Bronchus fibroblast of lung (primary cell): ENCODE measurements around the gene TREML2. TPM values are rescaled to one million over a fixed set of nuclear protein-coding genes. Genes with fewer than 3 reads are reported as not detected.

Source experiments
- total RNA-seq: library from RNA; depleted of rRNA; stranded (reverse); fragments of >200 nt; gene quantifications from 2 replicates; pipeline ENCODE4 v1.2.3, GENCODE V29; 2015

TREML2 gene, protein sequence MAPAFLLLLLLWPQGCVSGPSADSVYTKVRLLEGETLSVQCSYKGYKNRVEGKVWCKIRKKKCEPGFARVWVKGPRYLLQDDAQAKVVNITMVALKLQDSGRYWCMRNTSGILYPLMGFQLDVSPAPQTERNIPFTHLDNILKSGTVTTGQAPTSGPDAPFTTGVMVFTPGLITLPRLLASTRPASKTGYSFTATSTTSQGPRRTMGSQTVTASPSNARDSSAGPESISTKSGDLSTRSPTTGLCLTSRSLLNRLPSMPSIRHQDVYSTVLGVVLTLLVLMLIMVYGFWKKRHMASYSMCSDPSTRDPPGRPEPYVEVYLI
- total RNA-seq = not detected in 2 replicates

DNA sequence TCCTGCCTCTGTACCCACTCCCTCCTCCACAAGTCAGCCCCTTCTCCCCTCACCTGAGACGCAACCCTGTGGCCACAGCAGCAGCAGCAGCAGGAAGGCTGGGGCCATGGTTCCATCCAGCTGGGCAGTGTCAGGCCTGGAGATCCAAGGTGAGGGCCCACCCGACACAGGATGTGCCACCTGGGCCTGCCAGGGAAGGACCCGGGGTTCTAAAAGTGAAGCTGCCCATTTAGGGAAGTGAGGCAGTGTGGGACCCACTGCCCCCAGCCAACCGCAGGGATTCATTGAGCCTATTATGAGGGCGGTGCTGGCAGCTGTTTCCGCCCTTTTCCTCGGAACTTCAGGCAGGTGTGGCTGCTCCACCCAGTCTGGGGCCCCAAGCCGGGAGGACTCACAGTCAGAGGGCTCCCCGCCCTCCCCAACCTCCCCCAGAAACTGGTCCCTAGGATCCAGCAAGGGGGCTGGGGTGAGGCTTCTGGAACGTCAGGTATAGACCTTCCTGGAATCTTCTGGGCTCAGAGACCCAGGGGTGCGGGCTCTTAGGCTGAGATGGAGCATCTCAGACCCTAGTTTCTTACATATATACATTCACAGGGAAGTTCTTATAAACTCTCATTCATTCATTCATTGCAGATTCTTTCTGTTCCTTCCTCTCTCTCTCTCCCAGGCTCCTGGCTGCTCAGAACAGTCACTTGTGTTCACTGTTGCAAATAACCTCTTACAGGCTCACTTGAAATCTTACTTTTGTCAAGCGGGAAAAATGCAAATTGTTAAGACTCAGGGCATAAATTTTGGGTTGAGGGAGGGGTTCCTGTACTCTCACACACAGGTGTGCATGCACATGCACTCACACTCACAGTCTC lies at the start of gene TREML2:
TREML2 (minus strand) TSS at position 249 of the 863 bp plus-strand sequence; CDS start at position 108, 141 bp downstream.

DNA sequence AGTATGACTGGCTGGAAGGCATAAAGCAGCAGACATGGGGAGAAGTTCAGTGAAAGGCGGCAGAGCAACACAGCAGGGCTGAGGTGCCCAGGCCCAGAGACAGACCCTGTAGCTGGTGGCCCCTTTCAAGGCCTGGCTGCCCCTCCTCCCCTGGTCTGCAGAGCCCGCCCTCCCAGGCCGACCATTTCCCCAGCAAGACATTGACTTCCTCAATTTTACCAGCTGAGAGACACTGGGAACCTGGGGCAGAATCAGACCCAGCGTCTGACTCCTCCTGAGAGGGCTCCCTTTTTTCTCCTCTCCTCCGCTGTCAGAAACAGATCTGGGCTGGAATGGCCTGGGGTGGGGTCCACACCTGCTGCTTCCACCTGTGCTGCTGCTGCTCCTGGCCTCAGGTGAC lies 27.1 kb upstream of the TREML2 start, which contains the start of gene TREML4:
TREML4 (plus strand) TSS at position 254 of the 400 bp plus-strand sequence; CDS start at position 333, 79 bp downstream.

DNA sequence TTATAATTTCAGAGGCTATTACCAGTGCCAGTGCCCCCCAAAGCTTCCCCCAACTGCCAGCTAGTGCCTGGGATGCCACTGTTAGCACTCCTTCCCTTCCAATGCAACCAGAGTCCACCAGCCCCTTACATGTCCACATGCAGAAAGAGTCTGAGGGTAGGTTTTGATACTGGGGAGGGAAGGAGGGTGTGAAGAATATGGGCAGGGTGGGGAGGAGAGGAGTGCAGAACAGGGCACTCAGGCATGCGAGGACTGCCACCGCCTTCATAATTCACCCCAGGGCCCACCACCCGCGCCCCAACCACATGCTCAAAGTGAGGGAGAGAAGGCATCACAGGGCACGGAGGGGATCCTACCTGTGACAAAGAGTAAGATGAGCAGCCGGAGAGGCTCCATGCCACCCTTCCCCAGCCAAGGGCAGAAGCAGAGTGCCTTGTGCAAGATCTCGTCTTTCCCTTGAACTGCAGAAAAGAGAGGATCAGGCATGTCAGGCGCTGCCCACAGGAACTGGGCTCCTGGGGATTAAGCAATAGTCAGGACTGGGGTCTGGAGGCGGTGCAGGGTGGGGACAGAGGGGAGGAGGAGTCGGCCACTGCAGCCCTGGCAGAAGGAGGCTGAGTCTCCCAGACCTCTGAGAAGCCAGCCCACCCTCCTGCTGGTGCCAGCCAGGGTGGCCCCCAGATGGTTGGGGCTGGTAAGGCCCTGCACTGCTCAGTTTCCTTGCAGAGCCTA lies 38.1 kb downstream of the TREML2 start, which contains the start of gene TREM2:
TREM2 (minus strand) TSS at position 430 of the 732 bp plus-strand sequence; CDS start at position 396, 34 bp downstream.

DNA sequence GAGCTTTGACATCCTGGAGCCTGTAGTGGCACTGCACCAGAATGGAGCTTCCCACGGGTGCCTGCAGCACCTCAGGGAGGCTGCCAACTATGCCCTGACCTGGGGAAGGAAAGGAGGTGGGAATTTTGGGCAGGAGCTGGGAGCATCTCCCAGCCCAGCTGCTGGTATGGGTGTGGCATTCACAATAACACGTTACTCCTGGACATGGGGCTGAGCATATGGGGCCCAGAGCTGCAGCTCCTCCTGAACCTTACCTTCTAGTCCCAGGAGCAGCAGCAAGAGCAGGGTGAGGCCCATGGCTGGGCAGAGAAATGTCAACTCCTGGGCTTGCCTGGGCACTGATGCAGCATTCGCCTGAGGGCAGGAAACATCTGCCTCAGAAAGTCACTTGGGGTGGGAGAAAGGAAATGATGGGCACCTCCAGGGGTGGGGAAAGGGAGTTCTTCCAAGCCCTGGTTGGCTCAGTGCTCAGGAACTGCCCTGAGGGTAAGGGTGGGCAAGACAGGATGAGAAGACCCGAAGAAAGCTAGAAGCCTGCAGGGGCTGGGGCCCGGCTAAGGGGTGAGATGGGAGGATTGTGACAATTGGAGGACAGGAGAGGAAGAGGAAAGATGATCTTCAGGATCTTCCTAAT lies 46.8 kb downstream of the TREML2 start, which contains the start of gene TREML1:
TREML1 (minus strand) TSS at position 356 of the 634 bp plus-strand sequence; CDS start at position 297, 59 bp downstream.

Other genes with a start within 250 kb of the TREML2 start
- gene UNC5CL, start 161.9 kb downstream of the TREML2 start, total RNA-seq = under 0.01 and 0.15 TPM in 2 replicates
- gene TSPO2, start 158.7 kb downstream of the TREML2 start, total RNA-seq = not detected in 2 replicates
- not detected in 2 replicates for gene APOBEC2, start 147.9 kb downstream of the TREML2 start, total RNA-seq
- 8.8 and 15.0 TPM in 2 replicates for gene OARD1, start 128.8 kb downstream of the TREML2 start, total RNA-seq
- 12.6 and 16.1 TPM in 2 replicates for gene NFYA, start 128.2 kb downstream of the TREML2 start, total RNA-seq
- not detected in 2 replicates for gene TREML1, start 46.8 kb downstream of the TREML2 start, total RNA-seq
- not detected in 2 replicates for gene TREM2, start 38.0 kb downstream of the TREML2 start, total RNA-seq
- not detected in 2 replicates for gene TREML4, start 27.2 kb upstream of the TREML2 start, total RNA-seq
- 0.15 TPM in 1 of 2 replicates, not detected in the other for gene TREM1, start 85.5 kb upstream of the TREML2 start, total RNA-seq
- not detected in 2 replicates for gene NCR2, start 134.5 kb upstream of the TREML2 start, total RNA-seq